Smooth muscle cell (in vitro differentiated cells): ENCODE data around the gene PRKACB. TPM values are rescaled to one million over a fixed set of nuclear protein-coding genes. Genes with fewer than 3 reads are reported as not detected.

ENCODE experiments used
- DNase-seq: peaks from one replicate; lab custom pipeline; 2025; ENCODE audit not compliant: unreplicated experiment; lab: John Stamatoyannopoulos, UW
- H2AFZ ChIP-seq: fragments of 200-600 bp; sonication (generic); 2 replicates; pipeline ENCODE4 v1.6.0; 2016; ENCODE audit warnings: antibody characterized with exemption, low read depth, mild to moderate bottlenecking
- H3F3A ChIP-seq: fragments of 200-600 bp; sonication (generic); 2 replicates; pipeline ENCODE4 v1.6.0; 2017; ENCODE audit warnings: antibody characterized with exemption, low read depth
- H3K27ac ChIP-seq: fragments of 200-600 bp; sonication (generic); 2 replicates; pipeline ENCODE4 v1.5.1; 2016; ENCODE audit warnings: low read depth, mild to moderate bottlenecking
- H3K27me3 ChIP-seq: fragments of 200-600 bp; sonication (generic); 2 replicates; pipeline ENCODE4 v1.6.1; 2016; ENCODE audit warnings: low read depth, mild to moderate bottlenecking
- H3K36me3 ChIP-seq: fragments of 200-600 bp; sonication (generic); 2 replicates; pipeline ENCODE4 v1.5.1; 2016; ENCODE audit warnings: low read depth
- H3K4me1 ChIP-seq: fragments of 200-600 bp; sonication (generic); 2 replicates; pipeline ENCODE4 v1.5.1; 2016; ENCODE audit warnings: low read depth
- H3K4me2 ChIP-seq: fragments of 200-600 bp; sonication (generic); 2 replicates; pipeline ENCODE4 v1.6.0; 2016; ENCODE audit warnings: mild to moderate bottlenecking
- H3K4me3 ChIP-seq: fragments of 200-600 bp; sonication (generic); 2 replicates; pipeline ENCODE4 v1.5.1; 2016; ENCODE audit warnings: mild to moderate bottlenecking
- H3K79me2 ChIP-seq: fragments of 200-600 bp; sonication (generic); 2 replicates; pipeline ENCODE4 v1.6.0; 2016; ENCODE audit warnings: low read depth, mild to moderate bottlenecking
- H3K9ac ChIP-seq: fragments of 200-600 bp; sonication (generic); 2 replicates; pipeline ENCODE4 v1.6.0; 2016; ENCODE audit warnings: low read depth
- H3K9me3 ChIP-seq: fragments of 200-600 bp; sonication (generic); replicated peaks from 2 replicates; pipeline ENCODE4 v1.5.1; 2016; ENCODE audit warnings: low read depth
- H4K20me1 ChIP-seq: fragments of 200-600 bp; sonication (generic); 2 replicates; pipeline ENCODE4 v1.6.0; 2016; ENCODE audit warnings: low read depth
- CTCF ChIP-seq: fragments of 200-600 bp; sonication (generic); IDR thresholded peaks from 2 replicates; pipeline ENCODE4 v1.5.1; 2017; ENCODE audit warnings: borderline replicate concordance, mild to moderate bottlenecking, antibody characterized with exemption; ENCODE audit not compliant: insufficient read depth, poor library complexity, severe bottlenecking
- WGBS: methylation state at CpG from one replicate; pipeline ENCODE4 v1.1.7; 2016; ENCODE audit warnings: low lambda C conversion rate; 5-methylcytosine and 5-hydroxymethylcytosine counted together
- polyA plus RNA-seq: library from polyadenylated mRNA; unstranded; fragments of >200 nt; fragmentation: Nextera tagmentation; extraction: Ambion mirVana; gene quantifications from 2 replicates; pipeline ENCODE4 v1.2.1, GENCODE V29; 2016
- total RNA-seq: library from RNA; depleted of rRNA; stranded (reverse); fragments of >200 nt; gene quantifications from 2 replicates; pipeline ENCODE4 v1.2.3, GENCODE V29; 2014

The PRKACB gene
- total and polyA plus RNA-seq, 2 experiments from 2014 or later = 18.8 to 42.3 TPM

- H3K36me3 ChIP-seq = no peaks in the 10 kb centered on the region
- no peak overlapping the region for H3K27ac ChIP-seq
- H3K4me1 ChIP-seq = no peaks in the 10 kb centered on the region
- peaks cover under 1% of the 10 kb centered on the region for H3F3A ChIP-seq
- no peaks in the 10 kb centered on the region for H3K27me3 ChIP-seq
- no peaks in the 10 kb centered on the region for H3K9me3 ChIP-seq
- H3K4me2 ChIP-seq = no peak overlapping the region
- no peak overlapping the region for H3K4me3 ChIP-seq
- H2AFZ ChIP-seq = no peak overlapping the region
- WGBS = 93% methylated on average over 3 of the region's 3 CpGs
- no peak overlapping the region for H3K9ac ChIP-seq
- no peaks in the 10 kb centered on the region for H4K20me1 ChIP-seq
- no peak for DNase-seq
- no peaks in the 10 kb centered on the region for H3K79me2 ChIP-seq
- no peak for TF ChIP-seq CTCF
Measured at GRCh38 chr1:84265867-84266266, 121.8 kb downstream of the PRKACB start.

- no peaks in the 10 kb centered on the region for H3K27me3 ChIP-seq
- no peak for DNase-seq
- TF ChIP-seq CTCF = no peak
- H2AFZ ChIP-seq = no peak overlapping the region
- H3K36me3 ChIP-seq = no peaks in the 10 kb centered on the region
- H3K4me2 ChIP-seq = no peak overlapping the region
- 0% methylated on average over 1 of the region's 1 CpG for WGBS
- no peaks in the 10 kb centered on the region for H3K9me3 ChIP-seq
- H4K20me1 ChIP-seq = no peaks in the 10 kb centered on the region
- H3K9ac ChIP-seq = no peak overlapping the region
- peaks cover 6% of the 10 kb centered on the region for H3F3A ChIP-seq
- H3K4me1 ChIP-seq = peaks cover 8% of the 10 kb centered on the region
- no peak overlapping the region for H3K27ac ChIP-seq
- no peak overlapping the region for H3K4me3 ChIP-seq
- H3K79me2 ChIP-seq = no peaks in the 10 kb centered on the region
Measured at GRCh38 chr1:84266748-84267147, 122.7 kb downstream of the PRKACB start.

GRCh38 chr1:84267476-84267875 is 123.4 kb downstream of the PRKACB start:
- Histone ChIP-seq H4K20me1 (no peaks in the 10 kb centered on the region), H3K4me3 (no peak overlapping the region), H3K9ac (no peak overlapping the region), H3K36me3 (no peaks in the 10 kb centered on the region), H3F3A (peaks cover 11% of the 10 kb centered on the region), H3K79me2 (no peaks in the 10 kb centered on the region), H3K4me1 (peaks cover 15% of the 10 kb centered on the region), H3K4me2 (no peak overlapping the region), H3K27ac (no peak overlapping the region), H3K9me3 (no peaks in the 10 kb centered on the region), H2AFZ (no peak overlapping the region), H3K27me3 (no peaks in the 10 kb centered on the region)
- no peak for TF ChIP-seq CTCF
- DNase-seq = no peak

- Histone ChIP-seq H2AFZ (no peak overlapping the region), H3K79me2 (no peaks in the 10 kb centered on the region), H3K9ac (no peak overlapping the region), H3K4me3 (no peak overlapping the region), H4K20me1 (no peaks in the 10 kb centered on the region), H3K4me2 (no peak overlapping the region), H3K27me3 (no peaks in the 10 kb centered on the region), H3K4me1 (peaks cover 17% of the 10 kb centered on the region), H3K27ac (no peak overlapping the region), H3F3A (peaks cover 13% of the 10 kb centered on the region), H3K36me3 (no peaks in the 10 kb centered on the region), H3K9me3 (no peaks in the 10 kb centered on the region)
- WGBS = 97% methylated on average over 1 of the region's 1 CpG
- no peak for DNase-seq
- no peak for TF ChIP-seq CTCF
Measured at GRCh38 chr1:84268346-84268745, 124.3 kb downstream of the PRKACB start.
